Body of pancreas (tissue), 4 donors: Measurements from ENCODE around the gene ADGRL1.
"Not testable (repeated sequence)": the region's sequence is repeated elsewhere in the genome, so short reads cannot be mapped to it uniquely, and the experiment has no call there.

Source experiments
- CTCF ChIP-seq, 7 experiments: fragments of 450-650 bp in 4 of 7; fragments of 200-600 bp in 3 of 7; sonication (generic) in 3 of 7; IDR thresholded peaks; one replicate each; pipeline ENCODE4 v1.5.1; 2016 to 2019; ENCODE audit warnings: antibody characterized with exemption in 7 of 7
- POLR2A ChIP-seq, 3 donors: fragments of 450-650 bp; IDR thresholded peaks; one replicate each; pipeline ENCODE4 v1.6.1; 2016; ENCODE audit warnings: antibody characterized with exemption in 3 of 3, mild to moderate bottlenecking in 2 of 3

- TF ChIP-seq CTCF, POLR2A (IDR thresholded peaks at IDR 0.05): not testable (repeated sequence)
These were observed 20.3 kb downstream of the ADGRL1 start for GRCh38 chr19:14185691-14186090.
